GM21786 (cell line): ENCODE results near the gene PEAK3.
"Not testable (repeated sequence)": the region's sequence is repeated elsewhere in the genome, so short reads cannot be mapped to it uniquely, and the experiment has no call there.

Experiments
- ATAC-seq: cut with Tn5 transposase; IDR thresholded peaks from one replicate; pipeline ENCODE4 v1.9.1; 2021; ENCODE audit not compliant: unreplicated experiment

Gene PEAK3

DNA sequence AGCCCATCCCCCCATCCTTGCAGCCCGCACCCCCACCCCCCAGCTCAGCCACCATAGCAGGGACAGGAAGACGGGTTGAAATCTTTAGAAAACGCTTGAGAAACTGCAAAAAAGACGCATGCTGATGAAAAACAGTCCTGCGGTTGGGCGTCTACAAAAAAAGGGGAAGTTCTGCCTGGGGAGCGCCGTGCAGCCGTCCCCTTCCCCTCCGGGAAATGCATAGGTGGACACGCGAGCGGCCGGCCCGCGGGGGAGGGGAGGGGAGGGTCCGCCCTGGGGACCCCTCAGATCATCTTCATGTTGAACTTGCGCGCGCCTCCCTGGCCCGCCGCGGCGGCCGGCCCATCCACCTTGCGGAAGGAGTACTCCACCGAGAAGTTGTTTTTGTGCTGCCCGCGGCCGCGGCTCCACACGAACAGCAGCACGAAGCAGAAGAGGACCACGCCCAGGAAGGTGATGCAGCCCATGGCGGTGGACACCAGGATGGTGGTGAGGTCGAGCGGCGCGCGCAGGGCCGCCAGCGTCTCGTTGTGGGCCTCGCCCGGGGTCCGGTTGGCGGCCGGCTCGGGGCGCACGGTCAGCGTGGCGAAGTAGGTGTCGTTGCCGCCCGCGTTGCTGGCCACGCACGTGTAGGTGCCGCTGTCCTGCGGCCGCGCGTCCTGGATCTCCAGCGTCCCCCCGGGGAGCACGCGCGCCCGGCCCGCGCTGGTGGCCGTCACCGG, 7.9 kb upstream of the PEAK3 start:
- ATAC-seq = peak; percentile 58

DNA sequence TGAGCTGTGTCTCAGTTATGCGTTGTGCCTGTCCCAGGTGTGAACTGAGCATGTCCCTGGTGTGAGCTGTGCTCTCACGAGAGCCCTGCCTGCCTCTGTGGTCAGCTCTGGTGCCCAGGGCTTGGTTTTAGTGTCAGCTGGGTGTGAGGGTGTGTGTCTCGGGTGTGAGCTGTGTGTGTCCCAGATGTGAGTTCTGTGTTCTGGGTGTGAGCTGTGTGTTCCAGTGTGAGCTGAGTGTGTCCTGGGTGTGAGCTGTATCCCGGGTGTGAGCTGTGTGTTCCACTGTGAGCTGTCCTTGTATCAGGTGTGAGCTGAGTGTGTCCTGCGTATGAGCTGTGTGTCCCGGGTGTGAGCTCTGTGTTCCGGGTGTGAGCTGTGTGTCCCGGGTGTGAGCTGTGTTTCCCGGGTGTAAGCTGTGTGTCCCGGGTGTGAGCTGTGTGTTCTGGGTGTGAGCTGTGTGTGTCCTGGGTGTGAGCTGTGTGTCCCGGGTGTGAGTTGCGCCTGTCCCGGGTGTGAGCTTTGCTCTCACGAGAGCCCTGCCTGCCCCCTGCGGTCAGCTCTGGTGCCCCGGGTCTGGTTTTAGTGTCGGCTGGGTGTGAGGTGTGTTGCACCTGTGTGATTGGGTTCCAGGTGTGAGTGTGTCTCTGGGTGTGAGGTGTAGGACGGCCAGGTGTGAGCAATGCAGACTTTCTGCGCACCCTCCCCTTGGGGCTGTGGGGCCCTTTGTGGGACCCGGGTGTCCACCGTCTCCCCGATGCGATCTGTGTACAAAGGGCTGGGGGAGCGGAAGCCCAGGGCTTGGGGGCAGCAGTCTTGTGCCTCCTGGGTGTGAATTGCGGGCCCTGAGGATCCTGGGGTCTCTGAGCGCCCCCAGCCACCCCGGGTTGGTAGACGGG, 7.1 kb upstream of the PEAK3 start:
- no peak for ATAC-seq

DNA sequence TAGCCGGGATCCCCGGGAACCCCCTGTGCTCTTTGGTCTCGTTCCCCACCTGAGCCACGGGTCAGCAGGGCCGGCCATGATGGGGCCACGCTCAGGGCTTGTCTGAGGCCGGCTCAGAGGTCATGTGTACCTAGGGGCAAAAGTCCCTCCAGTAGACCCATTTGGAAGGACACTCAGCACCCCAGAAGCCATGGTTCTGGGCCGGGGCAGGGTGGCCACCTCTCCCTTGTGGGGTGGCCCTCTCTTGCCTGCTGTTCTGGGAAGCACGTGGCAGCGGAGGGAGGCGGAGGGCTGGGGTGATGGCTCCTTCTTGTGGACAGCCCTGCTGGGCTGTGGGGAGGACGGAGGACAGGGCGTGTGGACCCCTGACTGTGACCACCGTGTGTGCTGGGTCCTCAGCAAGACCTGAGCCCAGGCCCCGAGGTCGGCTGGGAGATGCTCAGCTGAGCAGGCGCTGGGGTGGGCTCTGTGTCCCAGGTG, 6.4 kb upstream of the PEAK3 start:
- no peak for ATAC-seq

DNA sequence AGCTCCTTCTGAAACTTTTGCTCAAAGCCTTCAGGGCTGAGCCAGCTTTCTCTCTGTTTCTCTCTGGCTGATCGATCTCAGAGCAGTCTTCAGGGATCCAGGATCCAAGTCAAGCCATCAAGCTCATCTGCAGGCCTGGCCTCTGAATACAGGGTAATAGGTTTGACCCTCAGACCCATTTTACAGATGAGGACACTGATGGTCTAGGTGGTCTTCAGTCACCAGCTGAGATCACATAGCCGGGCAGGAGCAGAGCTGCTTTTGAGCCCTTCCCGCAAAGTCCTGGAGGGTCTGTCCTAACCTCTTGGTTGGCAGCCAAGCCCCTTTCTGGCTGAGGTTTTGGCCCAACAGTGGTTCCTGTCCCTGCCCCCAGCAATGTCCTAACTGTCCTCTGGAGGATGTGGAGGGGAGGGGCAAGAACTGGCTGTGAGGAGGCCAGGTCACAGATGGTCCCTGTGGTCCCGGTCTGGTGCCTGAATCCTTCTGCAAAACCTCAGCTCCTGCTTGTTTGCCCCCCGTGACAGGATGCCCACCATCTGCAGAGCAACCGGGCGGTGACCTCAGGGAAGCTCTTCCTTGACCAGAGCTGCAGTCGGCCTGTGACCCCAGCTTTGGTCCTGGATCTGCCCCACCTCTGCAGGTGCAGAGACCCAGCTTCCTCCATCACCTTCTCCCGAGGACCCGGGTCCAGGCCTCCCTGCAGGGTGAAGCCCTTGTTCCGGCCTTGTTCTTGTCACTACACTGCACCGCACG, 5.8 kb upstream of the PEAK3 start:
- no peak for ATAC-seq

DNA sequence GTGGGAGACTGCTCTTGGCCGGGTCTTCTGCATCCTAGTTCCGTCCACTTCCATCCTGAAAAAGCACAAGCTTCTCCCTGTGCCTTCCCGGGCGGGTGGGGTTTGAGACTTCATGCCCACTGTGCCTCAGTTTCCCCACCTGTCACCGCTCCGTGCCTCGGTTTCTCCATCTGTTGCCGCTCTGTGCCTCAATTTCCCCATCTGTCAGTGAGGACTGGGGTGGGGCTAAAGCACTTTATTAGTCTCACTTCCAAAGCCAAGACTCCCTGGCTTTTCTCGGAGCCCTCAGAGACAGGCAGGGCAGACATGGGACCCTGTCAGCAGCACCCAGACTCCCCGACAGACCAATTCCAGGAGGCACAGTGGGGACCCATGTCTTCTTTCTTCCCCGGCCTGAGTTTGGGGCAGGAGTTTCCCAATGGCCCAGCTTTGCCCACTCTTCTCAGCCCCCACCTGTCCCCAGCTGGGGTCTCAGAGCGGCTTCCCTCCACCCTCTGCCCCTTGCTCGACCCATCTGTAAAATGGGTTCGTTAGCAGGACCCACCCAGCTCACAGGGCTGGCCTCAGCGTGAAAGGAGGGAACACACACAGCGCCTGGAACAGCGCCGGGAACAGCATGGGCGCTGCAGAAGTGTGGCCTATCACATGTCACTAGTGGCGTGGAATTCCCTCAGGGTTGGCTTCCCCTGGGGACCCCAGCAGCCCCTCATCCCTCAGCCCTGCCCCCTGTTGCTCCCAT, 4.6 kb upstream of the PEAK3 start:
- no peak for ATAC-seq

DNA sequence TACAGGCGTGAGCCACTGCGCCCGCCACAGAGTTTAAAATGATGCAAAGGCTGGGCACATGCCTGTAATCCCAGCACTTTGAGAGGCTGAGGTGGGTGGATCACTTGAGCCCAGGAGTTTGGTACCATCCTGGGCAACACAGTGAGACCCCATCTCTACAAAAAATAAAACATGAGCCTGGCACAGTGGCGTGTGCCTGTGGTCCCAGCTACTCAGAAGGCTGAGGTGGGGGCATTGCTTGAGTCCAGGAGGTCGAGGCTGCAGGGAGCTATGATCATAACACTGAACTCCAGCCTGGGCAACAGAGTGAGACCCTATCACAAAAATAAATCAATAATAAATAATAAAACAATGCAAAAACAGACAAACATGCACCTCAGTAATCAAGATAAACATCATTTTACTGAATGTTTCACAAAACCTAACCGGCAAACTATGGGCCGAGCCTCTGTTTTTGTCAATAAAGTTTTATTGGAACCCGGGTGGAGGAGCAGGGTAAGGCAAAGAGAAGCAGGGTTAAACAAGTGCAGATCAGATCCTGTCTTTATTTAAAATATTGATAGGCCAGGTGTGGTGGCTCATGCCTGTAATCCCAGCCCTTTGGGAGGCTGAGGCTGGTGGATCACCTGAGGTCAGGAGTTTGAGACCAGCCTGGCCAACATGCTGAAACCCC, 2.0 kb upstream of the PEAK3 start:
- ATAC-seq = no peak

DNA sequence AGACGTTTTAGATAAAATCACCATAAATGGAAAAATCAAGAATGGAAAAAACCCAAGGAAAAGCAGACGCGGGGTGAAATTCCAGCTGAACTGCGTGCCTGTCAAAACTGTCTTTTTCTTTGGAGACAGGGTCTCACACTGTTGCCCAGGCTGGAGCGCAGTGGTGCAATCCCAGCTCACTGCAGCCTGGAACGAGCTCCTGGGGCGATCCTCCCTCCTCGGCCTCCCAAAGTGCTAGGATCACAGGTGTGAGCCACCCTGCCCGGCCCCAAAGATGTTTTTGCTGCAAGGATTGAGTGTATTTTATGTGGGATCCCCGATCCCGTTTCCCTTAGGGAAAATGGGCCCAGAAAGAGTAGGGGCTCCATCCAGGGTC, 875 bp upstream of the PEAK3 start:
- no peak for ATAC-seq

DNA sequence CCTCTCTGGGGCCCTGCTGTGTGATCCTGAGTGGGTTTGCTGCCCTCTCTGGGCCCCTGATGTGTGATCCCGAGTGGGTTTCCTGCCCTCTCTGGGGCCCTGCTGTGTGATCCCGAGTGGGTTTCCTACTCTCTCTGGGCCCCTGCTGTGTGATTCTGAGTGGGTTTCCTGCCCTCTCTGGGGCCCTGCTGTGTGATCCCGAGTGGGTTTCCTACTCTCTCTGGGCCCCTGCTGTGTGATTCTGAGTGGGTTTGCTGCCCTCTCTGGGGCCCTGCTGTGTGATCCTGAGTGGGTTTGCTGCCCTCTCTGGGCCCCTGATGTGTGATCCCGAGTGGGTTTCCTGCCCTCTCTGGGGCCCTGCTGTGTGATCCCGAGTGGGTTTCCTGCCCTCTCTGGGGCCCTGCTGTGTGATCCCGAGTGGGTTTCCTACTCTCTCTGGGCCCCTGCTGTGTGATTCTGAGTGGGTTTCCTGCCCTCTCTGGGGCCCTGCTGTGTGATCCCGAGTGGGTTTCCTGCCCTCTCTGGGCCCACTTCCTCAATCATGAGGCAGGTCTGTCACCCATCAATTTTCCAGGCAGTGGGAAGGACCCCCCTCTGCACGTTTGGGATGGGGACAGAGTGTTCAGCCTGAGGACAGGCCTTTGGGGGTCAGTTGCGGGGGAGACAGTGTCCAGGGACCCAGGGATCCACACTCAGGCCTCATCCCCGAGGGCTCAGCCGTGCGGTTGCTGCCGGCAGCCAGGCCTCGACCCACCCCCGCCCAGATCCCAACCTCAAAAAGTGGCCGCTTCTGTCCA, 512 bp downstream of the PEAK3 start:
- ATAC-seq = not testable (repeated sequence)

DNA sequence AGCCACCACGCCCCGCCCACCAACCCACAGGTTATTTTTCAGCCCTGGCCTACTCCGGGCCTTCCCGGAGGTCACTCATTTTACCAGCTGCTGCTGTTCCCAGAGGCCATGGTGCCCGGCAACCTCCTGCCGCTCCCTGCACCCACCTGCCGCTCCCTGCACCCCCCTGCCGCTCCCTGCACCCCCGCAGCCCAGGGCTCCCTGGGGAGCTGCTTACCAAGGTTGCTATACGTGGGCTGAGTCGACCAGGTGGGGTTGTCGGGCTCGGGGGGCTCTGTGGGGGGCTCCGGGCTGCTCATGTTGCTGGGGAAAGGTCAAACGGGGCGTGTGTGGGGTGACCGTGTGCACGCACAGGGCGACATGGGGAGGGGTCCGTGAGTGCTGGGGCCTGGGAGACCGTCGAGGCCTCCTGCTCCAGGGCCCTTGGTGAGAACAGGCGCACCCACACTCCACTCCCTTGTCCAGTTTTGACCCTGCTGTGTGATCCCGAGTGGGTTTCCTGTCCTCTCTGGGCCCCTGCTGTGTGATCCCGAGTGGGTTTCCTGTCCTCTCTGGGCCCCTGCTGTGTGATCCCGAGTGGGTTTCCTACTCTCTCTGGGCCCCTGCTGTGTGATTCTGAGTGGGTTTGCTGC, 1.2 kb downstream of the PEAK3 start:
- ATAC-seq = no peak

DNA sequence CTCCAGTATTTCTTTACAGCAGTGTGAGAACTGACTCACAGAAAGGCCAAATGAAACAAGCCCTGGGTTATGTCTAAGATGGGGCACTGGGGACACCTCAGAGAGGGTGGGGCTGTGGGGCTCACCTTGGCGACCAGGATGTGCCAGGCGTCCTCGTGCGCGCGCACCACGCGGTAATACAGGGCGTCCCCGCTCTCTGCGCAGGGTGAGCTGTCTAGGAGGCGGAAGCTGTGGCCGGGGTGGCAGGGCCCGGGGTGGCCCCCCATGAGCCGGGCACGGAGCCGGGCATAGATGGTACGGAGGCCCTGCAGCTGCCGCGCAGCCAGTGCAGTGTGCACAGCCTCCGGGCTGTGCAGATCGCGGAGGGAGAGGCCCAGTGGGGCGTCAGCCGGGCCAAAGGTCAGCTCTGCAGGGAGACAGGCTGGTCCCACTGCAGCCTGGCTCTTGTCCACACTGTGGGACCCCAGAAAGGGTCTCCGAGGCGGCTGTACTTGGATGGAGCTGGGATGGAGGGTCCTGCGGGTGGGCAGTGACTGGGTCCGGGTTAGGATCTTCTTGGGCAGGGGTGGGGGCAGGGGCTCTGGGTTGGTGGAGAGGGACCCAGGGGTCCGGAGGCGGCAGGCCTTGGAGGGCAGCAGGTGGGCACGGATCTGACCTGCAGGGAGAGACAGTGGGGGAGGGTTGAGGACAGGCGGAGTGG, 3.4 kb downstream of the PEAK3 start:
- no peak for ATAC-seq

DNA sequence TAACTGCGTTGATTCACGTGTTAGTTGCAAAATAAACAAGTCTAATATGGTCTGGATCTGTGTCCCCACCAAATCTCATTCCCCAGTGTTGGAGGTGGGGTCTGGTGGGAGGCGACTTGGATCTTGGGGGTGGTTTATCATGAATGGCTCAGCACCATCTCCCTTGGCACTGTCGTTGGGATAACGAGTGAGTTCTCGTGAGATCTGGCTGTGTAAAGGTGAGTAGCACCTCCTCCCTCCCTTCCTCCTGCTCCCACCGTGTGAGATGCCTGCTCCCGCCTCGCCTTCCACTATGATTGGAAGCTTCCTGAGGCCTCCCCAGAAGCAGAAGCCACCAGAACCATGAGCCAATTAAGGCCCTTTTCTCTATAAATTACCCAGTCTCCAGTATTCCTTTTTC, 4.8 kb downstream of the PEAK3 start:
- ATAC-seq = no peak

DNA sequence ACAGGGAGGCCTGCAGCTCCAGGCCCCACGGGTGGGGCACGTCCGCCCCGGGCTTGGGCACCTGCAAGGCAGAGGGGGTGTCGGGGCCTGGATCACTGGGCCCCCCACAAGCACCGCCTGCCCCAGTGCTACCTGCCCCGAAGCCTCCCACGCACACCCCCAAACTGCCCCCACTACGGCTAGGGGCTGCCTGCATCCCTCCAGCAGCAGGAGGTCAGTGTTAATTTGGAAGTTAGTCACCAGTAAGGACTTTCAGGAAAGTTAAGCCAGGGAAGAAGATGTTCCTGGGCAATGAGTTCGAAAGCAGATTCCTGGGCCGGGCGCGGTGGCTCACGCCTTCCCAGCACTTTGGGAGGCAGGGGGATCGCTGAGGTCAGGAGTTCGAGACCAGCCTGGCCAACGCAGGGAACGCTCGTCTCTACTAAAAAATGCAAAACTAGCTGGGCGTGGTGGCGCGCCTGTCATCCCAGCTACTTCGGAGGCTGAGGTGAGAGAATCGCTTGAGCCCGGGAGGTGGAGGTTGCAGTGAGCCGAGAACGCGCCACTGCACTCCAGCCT, 5.5 kb downstream of the PEAK3 start:
- no peak for ATAC-seq

DNA sequence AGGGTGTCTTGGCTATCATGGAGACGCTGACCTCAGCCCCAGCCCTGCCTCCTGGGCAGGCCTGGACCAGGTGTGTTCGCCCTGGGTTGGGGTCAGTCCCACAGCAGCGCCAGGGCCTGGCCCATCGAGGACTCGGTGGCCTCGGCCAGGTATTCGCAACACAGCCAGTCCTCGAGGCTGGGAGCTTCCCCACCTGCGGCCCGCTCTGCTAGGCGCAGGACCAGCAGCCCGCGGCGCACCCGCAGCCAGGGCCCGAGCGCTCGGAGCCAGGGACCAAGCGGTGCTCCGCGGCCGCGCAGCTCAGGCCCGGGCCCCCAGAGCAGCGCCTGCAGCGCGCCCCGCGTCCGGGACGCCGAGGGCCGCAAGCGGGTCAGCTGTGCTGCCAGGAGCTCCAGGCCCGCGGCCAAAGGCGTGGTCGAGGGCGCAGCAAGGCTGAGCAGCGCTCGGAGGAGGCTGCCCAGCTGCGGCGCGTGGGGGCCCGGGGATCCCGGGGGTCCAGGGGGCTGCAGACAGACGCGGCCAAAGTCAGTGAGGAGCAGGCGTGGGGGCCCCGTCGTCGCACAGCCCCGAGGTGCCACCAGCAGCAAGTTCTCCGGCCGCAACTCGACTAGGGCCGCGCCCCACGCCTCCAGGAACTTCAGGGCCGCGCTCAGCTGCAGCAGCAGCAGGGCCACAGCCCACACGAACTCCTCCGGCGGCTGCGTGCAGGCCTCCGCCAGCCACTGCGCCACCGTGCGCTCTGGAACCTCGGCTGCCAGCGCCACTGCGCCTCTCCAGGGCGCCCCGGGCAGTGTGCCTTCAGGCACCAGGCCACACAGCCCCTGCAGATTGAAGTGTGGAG, 6.2 kb downstream of the PEAK3 start:
- no peak for ATAC-seq

DNA sequence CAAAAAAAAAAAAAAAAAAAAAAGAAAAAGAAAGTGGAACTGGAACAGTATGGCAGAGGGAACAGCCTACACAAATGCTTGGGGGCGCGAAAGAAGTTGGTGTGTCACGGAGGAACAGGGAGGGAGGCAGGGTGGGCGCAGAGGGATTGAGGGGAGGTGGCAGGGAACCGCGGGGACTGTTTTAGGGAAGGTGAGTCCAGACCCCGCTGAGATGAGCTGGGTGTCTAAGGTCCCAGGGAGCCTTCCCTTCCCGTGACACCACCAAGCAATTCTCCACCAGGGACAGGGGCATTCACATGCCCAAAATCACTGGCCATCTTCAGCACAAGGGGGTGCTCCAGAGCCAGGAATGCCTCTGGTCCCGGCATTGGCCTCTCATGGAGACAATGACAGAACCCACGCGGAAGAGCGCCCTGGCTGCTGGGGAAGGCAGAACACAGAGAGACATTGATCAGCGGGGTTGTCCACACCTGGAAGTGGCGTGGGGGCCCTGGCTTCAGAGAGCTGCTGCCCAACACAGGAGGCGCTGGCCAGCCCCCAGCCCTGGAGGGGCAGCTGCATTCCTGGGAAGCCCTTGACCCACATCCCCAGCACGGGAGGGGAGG, 6.9 kb downstream of the PEAK3 start:
- no peak for ATAC-seq

DNA sequence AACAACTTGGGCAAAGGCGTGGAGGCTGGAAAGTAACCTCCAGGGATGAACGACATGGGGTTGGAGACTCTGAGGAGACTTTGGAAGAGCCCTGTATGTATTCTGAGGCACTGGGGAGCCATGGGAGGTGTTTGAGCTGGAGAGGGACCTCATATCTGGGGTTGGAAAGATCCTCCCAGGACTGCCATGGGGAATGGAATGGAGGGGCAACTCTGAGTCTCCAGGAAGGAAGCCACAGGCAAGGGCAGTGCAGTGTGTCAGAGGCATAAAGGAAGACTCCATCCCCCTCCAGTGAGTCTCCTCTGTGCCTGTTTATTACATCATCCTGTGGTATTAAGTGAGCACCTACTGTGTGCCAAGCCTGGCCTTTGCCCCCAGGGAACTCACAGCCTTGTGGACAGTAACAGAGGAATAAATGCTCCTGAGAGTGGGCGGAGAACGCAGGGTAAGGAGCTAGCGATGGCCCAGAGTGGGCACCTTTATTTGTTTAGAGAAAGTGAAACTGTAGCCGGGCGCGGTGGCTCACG, 7.7 kb downstream of the PEAK3 start:
- no peak for ATAC-seq

DNA sequence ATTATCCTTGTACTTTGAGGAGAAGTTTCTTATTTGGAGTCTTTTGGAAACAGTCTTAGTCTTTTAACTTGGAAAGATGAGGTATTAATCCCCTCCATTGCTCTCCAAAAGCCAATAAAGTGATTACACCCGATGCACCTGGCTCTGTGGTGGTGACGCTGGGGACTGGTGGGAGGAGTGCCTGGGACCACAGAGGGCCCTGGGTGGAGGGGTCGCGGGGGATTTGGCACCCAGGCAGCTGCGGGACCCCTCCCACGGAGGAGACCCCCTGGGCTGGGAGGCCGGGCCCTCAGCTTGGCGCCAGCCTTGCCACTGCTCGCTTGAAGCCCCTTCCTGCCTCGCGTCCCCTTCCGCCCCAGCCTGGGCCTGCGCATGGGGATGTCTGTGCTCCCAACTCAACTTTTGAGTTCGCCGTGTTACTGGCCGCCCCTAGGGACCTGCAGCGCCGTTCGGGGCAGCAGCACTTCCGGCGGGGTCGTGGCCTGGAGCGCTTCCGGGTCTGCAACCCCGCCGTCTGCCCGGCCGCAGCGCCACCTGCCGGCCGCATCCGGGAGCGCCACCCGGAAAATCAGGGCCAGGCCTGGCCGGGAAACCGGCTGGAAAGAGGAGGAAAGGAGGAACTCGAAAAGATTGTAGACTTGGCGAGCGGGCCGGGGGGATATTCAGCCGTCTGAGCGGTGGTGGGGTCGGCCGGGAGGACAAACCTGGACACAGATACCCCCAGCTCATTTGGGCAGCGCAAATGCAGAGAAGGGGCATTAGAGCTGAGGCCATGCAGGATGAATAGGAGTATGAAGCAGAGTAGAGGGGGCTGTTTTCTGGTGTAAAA, 8.4 kb downstream of the PEAK3 start:
- no peak for ATAC-seq
